OCI-LY7 (cell line): ENCODE measurements around the gene PPP1R3E.

Experiments used
- EZH2phosphoT487 ChIP-seq: fragments of 200-600 bp; sonication (generic); IDR thresholded peaks from 2 replicates; pipeline ENCODE4 v1.6.1; 2018; ENCODE audit warnings: low read depth, borderline replicate concordance, mild to moderate bottlenecking, mixed run types, antibody characterized with exemption, low read length, moderate library complexity, mixed read lengths
- TF ChIP-seq, protein P1 (sequence below): fragments of 200-600 bp; sonication (generic); conservative IDR thresholded peaks from 2 replicates; pipeline ENCODE4 v1.5.1; 2014; ENCODE audit warnings: mild to moderate bottlenecking, antibody characterized with exemption, low read length, moderate library complexity, mixed read lengths

DNA sequence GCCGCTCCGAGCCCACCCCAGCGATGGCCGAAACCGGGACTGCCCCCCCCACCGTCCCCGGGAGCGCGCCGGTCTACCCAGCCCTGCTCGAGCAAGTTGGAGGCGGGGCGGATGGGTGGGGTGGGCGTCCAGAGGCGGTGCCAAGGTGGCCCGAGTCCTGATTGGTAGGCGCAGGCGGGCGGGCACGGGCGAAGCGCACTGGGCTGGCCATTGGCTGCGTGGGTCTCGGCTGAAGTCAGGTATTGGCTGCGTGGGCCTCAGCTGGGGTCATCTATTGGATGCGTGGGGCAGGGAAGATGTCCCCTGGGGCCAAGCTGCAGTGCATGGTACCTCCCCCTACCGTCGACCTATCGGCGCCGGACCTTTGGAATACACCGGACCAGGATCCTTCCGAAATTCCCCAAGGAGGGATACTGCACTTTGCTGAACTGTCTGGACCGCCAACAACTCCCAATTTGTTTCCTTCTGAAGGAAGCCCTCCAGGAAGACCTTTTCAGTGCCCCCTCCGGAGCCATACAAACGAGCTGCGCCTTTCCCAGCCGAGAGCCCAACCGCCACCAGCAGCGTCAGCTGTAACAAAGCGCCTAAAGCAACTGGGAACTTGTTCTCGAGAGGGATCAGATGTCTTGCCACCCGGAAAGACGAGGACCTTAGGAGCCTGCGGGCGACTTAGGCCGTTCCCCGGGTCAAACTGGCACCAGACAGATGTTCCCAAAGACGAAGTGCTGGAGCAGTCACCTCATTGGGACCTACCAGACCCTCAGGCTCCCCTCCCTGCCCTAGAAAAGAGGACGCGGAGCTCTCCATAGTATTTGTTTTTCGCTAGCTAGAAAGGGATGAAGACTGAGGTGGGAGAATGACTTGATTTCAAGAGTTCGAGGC lies 16.4 kb downstream of the PPP1R3E start, which contains the start of gene HOMEZ:
- TF ChIP-seq, protein P1, sequence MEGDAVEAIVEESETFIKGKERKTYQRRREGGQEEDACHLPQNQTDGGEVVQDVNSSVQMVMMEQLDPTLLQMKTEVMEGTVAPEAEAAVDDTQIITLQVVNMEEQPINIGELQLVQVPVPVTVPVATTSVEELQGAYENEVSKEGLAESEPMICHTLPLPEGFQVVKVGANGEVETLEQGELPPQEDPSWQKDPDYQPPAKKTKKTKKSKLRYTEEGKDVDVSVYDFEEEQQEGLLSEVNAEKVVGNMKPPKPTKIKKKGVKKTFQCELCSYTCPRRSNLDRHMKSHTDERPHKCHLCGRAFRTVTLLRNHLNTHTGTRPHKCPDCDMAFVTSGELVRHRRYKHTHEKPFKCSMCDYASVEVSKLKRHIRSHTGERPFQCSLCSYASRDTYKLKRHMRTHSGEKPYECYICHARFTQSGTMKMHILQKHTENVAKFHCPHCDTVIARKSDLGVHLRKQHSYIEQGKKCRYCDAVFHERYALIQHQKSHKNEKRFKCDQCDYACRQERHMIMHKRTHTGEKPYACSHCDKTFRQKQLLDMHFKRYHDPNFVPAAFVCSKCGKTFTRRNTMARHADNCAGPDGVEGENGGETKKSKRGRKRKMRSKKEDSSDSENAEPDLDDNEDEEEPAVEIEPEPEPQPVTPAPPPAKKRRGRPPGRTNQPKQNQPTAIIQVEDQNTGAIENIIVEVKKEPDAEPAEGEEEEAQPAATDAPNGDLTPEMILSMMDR, result peak; percentile 27; the same call in 1 of the 2 replicates
- no peak for TF ChIP-seq EZH2phosphoT487
